ENCODE results near the gene COL26A1.
A peak's percentile ranks its signal among the peaks of the same experiment; 100 is the strongest.
"Not testable (repeated sequence)": the region's sequence is repeated elsewhere in the genome, so short reads cannot be mapped to it uniquely, and the experiment has no call there.

Gene COL26A1

DNA sequence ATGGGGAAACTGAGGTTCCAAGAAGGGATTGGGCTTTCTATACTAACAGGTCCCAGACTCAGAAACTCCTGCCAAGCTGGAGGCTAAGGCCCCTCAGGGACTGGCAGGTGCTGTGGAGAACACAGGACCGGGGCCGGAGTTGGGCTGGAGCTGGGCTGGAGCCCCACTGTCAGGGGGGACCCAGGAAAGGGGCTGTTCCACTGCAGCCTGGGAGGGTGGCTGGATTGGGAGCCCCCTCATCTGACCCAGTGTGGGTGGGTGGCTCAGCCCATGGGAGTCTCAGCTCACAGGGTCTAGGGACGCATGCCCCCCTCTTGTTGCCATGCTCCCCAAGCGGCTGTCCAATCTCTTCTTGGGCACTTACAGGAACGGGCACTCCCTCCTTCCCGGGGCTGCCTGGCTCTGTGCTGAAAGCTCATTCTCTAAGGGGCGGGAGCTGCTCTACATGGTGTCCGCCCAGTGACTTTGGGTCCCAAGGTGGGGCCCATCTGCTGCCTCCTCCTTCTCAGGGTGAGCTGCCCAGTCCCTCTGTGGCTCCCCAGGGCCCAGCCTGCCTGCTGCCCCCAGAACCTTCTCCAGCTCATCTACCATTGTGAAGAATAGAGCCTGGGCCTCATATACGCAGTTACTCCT lies 139.9 kb downstream of the COL26A1 start:
- TF ChIP-seq, protein P1, sequence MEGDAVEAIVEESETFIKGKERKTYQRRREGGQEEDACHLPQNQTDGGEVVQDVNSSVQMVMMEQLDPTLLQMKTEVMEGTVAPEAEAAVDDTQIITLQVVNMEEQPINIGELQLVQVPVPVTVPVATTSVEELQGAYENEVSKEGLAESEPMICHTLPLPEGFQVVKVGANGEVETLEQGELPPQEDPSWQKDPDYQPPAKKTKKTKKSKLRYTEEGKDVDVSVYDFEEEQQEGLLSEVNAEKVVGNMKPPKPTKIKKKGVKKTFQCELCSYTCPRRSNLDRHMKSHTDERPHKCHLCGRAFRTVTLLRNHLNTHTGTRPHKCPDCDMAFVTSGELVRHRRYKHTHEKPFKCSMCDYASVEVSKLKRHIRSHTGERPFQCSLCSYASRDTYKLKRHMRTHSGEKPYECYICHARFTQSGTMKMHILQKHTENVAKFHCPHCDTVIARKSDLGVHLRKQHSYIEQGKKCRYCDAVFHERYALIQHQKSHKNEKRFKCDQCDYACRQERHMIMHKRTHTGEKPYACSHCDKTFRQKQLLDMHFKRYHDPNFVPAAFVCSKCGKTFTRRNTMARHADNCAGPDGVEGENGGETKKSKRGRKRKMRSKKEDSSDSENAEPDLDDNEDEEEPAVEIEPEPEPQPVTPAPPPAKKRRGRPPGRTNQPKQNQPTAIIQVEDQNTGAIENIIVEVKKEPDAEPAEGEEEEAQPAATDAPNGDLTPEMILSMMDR (IDR thresholded peaks at IDR 0.05; ENCODE audit: insufficient read depth, low read length, poor library complexity, severe bottlenecking), result no peak
- Histone ChIP-seq H3K4me3 (replicated peaks; ENCODE audit: low read depth, low read length) (no peak overlapping the region), H3K27me3 (replicated peaks; ENCODE audit: control insufficient read depth, insufficient read depth, low read length) (no peaks in the 10 kb centered on the region), H3K36me3 (ENCODE audit: control insufficient read depth, insufficient read depth, low read length) (no peaks in the 10 kb centered on the region)
- no peak for DNase-seq (ENCODE audit: extremely low read depth, insufficient read length)

DNA sequence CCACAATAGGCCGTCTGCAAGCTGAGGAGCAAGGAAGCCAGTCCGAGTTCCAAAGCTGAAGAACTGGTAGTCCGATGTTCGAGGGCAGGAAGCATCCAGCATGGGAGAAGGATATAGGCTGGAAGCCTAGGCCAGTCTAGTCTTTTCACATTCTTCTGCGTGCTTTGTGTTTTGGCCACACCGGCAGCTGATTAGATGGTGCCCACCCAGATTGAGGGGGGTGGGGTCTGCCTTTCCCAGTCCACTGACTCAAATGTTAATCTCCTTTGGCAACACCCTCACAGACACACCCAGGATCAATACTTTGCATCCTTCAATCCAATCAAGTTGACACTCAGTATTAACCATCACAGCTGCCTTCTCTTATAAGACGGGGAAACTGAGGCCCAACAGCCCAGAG lies 142.8 kb downstream of the COL26A1 start:
- not testable (repeated sequence) for H3K27me3 ChIP-seq (replicated peaks; ENCODE audit: control insufficient read depth, insufficient read depth, low read length); DNase-seq (ENCODE audit: extremely low read depth, insufficient read length)

DNA sequence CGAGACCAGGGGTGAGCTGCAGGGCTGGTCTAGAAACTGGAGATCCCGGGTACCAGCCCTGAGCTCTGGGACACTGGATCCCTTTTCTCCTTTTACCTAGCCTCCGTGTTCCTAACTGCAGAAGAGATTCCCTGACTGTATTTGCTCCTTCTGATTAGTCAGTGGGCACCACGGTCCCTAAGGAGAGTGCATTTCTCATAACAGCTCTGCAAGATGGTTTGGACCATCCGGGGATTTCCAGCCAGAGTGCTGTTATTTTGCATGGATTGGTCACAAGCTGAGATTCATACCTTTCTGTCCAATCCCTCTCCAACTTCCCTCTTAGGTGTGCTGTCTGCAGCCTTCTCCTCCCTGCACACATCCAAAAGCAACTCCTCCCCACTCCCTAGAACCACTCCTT lies 143.9 kb downstream of the COL26A1 start:
- TF ChIP-seq, protein P1 (IDR thresholded peaks at IDR 0.05; ENCODE audit: insufficient read depth, low read length, poor library complexity, severe bottlenecking), result no peak
- H3K27me3 ChIP-seq (replicated peaks; ENCODE audit: control insufficient read depth, insufficient read depth, low read length), result no peaks in the 10 kb centered on the region; the same call in 1 of the 2 replicates
- no peak for DNase-seq (ENCODE audit: extremely low read depth, insufficient read length)

More for the DNA sequence above, 142.8 kb downstream of the COL26A1 start:
- not testable (repeated sequence) for H3K4me3 ChIP-seq (replicated peaks; ENCODE audit: low read depth, low read length); H3K36me3 ChIP-seq (ENCODE audit: control insufficient read depth, insufficient read depth, low read length)

DNA sequence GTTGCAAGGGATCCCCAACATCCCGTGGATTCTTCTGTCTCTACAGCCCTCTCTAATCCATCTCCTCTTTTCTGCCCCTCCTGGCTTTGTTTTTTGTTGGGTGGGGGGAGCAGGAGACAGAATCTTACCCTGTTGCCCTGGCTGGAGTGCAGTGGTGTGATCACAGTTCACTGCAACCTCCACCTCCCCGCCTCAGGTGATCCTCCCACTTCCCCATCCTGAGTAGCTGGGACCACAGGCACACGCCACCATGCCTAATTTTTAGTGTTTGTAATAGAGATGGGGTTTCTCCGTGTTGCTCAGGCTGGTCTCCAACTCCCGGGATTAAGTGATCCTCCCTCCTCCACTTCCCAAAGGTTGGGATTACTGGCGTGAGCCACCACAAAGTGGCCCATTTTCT lies 144.7 kb downstream of the COL26A1 start:
- Histone ChIP-seq H3K27me3 (replicated peaks; ENCODE audit: control insufficient read depth, insufficient read depth, low read length) (peaks cover 1% of the 10 kb centered on the region; the same call in 1 of the 2 replicates), H3K36me3 (ENCODE audit: control insufficient read depth, insufficient read depth, low read length) (no peaks in the 10 kb centered on the region), H3K4me3 (replicated peaks; ENCODE audit: low read depth, low read length) (no peak overlapping the region)
- TF ChIP-seq, protein P1 (IDR thresholded peaks at IDR 0.05; ENCODE audit: insufficient read depth, low read length, poor library complexity, severe bottlenecking), result no peak
- DNase-seq (ENCODE audit: extremely low read depth, insufficient read length), result no peak

More for the DNA sequence above, 143.9 kb downstream of the COL26A1 start:
- Histone ChIP-seq H3K4me3 (replicated peaks; ENCODE audit: low read depth, low read length) (no peak overlapping the region), H3K36me3 (ENCODE audit: control insufficient read depth, insufficient read depth, low read length) (no peaks in the 10 kb centered on the region)

DNA sequence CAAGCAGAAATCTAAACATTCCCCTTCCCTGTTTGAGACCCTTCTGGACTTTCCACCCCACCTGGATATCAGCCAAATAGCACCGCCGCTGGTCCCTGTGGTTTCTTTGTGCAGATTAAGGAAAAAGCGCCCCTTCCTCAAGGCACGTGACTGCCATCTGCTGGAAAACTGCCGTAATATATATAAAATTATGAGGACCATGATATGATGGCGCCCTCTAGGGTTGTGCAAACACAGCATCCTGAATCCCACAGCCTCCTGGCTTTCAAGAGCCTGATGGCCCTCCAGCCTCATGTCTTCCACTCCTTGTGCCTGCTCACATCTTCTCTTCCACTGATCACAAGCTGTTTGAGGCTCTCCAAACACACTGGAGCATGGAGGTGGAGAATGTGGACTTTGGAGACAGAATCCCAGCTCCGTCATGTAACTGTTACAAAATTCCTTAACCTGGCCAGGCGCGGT lies 145.1 kb downstream of the COL26A1 start:
- H3K36me3 ChIP-seq (ENCODE audit: control insufficient read depth, insufficient read depth, low read length), result no peaks in the 10 kb centered on the region
- H3K4me3 ChIP-seq (replicated peaks; ENCODE audit: low read depth, low read length), result no peak overlapping the region
- TF ChIP-seq, protein P1 (IDR thresholded peaks at IDR 0.05; ENCODE audit: insufficient read depth, low read length, poor library complexity, severe bottlenecking), result peak; percentile 78
- H3K27me3 ChIP-seq (replicated peaks; ENCODE audit: control insufficient read depth, insufficient read depth, low read length), result peaks cover 1% of the 10 kb centered on the region; the same call in 1 of the 2 replicates
- DNase-seq (ENCODE audit: extremely low read depth, insufficient read length), result no peak

DNA sequence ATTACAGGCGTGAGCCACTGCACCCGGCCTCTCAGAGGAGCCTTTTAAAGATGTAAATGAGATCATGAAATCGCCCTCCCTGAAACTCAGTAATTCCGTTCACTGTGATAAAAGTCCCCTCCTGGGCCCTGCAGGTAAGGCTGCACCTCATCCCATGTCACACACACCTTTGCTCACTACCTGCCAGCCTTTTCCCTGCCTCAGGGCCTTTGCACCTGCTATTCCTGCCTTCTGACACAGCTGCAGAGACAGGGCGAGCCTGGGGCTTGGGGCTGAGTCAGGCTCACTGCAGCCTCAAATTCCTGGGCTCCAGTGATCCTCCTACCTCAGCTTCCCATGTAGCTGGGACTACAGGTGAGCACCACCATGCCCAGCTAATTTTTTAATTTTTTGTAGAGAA lies 147.6 kb downstream of the COL26A1 start:
- no peak for DNase-seq (ENCODE audit: extremely low read depth, insufficient read length)
- Histone ChIP-seq H3K27me3 (replicated peaks; ENCODE audit: control insufficient read depth, insufficient read depth, low read length) (peaks cover 1% of the 10 kb centered on the region; the same call in 1 of the 2 replicates), H3K36me3 (ENCODE audit: control insufficient read depth, insufficient read depth, low read length) (no peaks in the 10 kb centered on the region), H3K4me3 (replicated peaks; ENCODE audit: low read depth, low read length) (no peak overlapping the region)
- TF ChIP-seq, protein P1 (IDR thresholded peaks at IDR 0.05; ENCODE audit: insufficient read depth, low read length, poor library complexity, severe bottlenecking), result no peak
